ENCODE results near the gene PRICKLE1.

GRCh38 chr12:42627151-42627550, 37.6 kb upstream of the PRICKLE1 start:
- TF ChIP-seq, protein P1, sequence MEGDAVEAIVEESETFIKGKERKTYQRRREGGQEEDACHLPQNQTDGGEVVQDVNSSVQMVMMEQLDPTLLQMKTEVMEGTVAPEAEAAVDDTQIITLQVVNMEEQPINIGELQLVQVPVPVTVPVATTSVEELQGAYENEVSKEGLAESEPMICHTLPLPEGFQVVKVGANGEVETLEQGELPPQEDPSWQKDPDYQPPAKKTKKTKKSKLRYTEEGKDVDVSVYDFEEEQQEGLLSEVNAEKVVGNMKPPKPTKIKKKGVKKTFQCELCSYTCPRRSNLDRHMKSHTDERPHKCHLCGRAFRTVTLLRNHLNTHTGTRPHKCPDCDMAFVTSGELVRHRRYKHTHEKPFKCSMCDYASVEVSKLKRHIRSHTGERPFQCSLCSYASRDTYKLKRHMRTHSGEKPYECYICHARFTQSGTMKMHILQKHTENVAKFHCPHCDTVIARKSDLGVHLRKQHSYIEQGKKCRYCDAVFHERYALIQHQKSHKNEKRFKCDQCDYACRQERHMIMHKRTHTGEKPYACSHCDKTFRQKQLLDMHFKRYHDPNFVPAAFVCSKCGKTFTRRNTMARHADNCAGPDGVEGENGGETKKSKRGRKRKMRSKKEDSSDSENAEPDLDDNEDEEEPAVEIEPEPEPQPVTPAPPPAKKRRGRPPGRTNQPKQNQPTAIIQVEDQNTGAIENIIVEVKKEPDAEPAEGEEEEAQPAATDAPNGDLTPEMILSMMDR (IDR thresholded peaks at IDR 0.05; ENCODE audit: low read length), result no peak
- no peak for TF ChIP-seq EZH2 (IDR thresholded peaks at IDR 0.05; ENCODE audit: borderline replicate concordance, low read length)

Data from OCI-LY1 (cell line).